ENCODE measurements around the gene FBXO31.
A peak's percentile ranks its signal among the peaks of the same experiment; 100 is the strongest.

Gene FBXO31

DNA sequence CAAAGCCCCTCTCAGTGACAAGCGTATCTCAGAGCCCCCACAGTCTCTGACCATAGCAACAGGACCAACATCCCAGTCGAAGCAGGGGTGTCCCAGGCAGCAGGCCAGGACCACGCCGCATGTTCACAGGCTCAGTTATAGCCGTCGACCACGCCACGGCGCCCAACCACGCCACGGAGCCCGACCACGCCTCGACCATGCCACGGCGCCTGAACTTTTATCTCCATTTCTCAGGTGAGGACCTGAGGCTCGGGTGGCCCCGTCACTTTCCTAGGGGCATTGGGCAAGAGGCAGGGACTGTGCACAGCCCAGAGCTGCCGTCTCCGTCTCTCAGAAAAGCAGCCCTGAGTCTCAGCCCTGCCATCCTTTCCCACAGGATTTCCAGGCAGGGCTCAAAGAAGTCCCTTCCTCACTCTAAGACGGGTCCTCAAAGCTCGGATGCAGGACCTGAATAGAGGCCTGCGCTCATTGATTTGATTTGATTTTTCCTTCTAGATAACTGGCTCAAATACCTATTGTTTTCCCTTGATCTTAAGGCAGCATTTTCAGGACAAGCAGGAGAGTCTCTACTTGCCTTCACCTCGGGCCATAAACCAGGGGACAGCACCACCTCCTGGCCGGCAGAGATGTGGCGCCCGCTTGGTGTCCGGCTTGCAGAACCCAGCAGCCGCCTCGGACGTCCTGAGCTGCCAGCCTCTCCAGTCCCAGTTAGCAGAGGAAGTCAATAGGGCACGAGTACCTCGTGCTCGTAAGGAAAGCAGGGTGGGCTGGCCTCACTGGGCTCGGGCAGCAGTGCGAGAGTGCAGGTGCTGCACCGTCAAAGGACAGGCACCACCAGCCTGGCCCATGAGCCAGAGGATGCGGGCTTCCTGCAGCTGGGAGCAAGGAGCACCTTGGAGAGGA, 105.1 kb downstream of the FBXO31 start:
- peak; percentile 26 for DNase-seq (ENCODE audit: low read depth)

Data from stimulated activated CD8-positive, alpha-beta memory T cell treated with anti-CD3 and anti-CD28 coated beads, Interleukin-4, amount 100 ng/mL, for 24 hours (primary cell).